ENCODE measurements around the gene SLC10A3.
A peak's percentile ranks its signal among the peaks of the same experiment; 100 is the strongest.

SLC10A3 gene

GRCh38 chrX:154483325-154483724, 7.1 kb downstream of the SLC10A3 start:
- no peak for DNase-seq (ENCODE audit: low spot score)

GRCh38 chrX:154482786-154483185, 7.6 kb downstream of the SLC10A3 start:
- no peak for DNase-seq (ENCODE audit: low spot score)

- DNase-seq (ENCODE audit: low spot score) = no peak
These were observed 8.4 kb downstream of the SLC10A3 start for GRCh38 chrX:154481911-154482601.

- no peak for DNase-seq (ENCODE audit: low spot score)
These were observed 9.2 kb downstream of the SLC10A3 start for GRCh38 chrX:154481195-154481594.

- peak; percentile 94 for DNase-seq (ENCODE audit: low spot score)
These were observed 11.5 kb downstream of the SLC10A3 start, which contains the start of gene LAGE3 for GRCh38 chrX:154478728-154479622. Gene LAGE3 (minus strand): TSS chrX:154479281. CDS start chrX:154478915, 366 bp downstream.

- no peak for DNase-seq (ENCODE audit: low spot score)
These were observed 12.4 kb downstream of the SLC10A3 start for GRCh38 chrX:154477891-154478477.

GRCh38 chrX:154476821-154477220, 13.6 kb downstream of the SLC10A3 start:
- no peak for DNase-seq (ENCODE audit: low spot score)

- no peak for DNase-seq (ENCODE audit: low spot score)
These were observed 16.7 kb downstream of the SLC10A3 start for GRCh38 chrX:154473683-154474082.

GRCh38 chrX:154472685-154473632, 17.5 kb downstream of the SLC10A3 start:
- DNase-seq (ENCODE audit: low spot score) = no peak

- DNase-seq (ENCODE audit: low spot score) = no peak
These were observed 18.4 kb downstream of the SLC10A3 start for GRCh38 chrX:154471839-154472684.

- no peak for DNase-seq (ENCODE audit: low spot score)
These were observed 19.4 kb downstream of the SLC10A3 start for GRCh38 chrX:154470914-154471568.

- no peak for DNase-seq (ENCODE audit: low spot score)
These were observed 20.0 kb downstream of the SLC10A3 start for GRCh38 chrX:154470434-154470833.

- DNase-seq (ENCODE audit: low spot score) = no peak
These were observed 20.5 kb downstream of the SLC10A3 start for GRCh38 chrX:154469880-154470279.

- DNase-seq (ENCODE audit: low spot score) = no peak
These were observed 21.3 kb downstream of the SLC10A3 start for GRCh38 chrX:154469114-154469513.

GRCh38 chrX:154468217-154468616, 22.2 kb downstream of the SLC10A3 start:
- DNase-seq (ENCODE audit: low spot score) = no peak

GRCh38 chrX:154467556-154467955, 22.9 kb downstream of the SLC10A3 start:
- DNase-seq (ENCODE audit: low spot score) = no peak

- no peak for DNase-seq (ENCODE audit: low spot score)
These were observed 23.5 kb downstream of the SLC10A3 start for GRCh38 chrX:154466907-154467306.

GRCh38 chrX:154466036-154466435, 24.4 kb downstream of the SLC10A3 start:
- no peak for DNase-seq (ENCODE audit: low spot score)

GRCh38 chrX:154465601-154466000, 24.8 kb downstream of the SLC10A3 start:
- DNase-seq (ENCODE audit: low spot score) = no peak

- DNase-seq (ENCODE audit: low spot score) = no peak
These were observed 25.5 kb downstream of the SLC10A3 start for GRCh38 chrX:154464806-154465365.
